Cortex of kidney (tissue), 1 donor: ENCODE results near the gene STK32B.

Experiments
- DNase-seq: peaks from one replicate; lab custom pipeline; 2025; lab: John Stamatoyannopoulos, UW

The STK32B gene

GRCh38 chr4:5471206-5471605 lies 419.9 kb downstream of the STK32B start:
- DNase-seq: no peak

- no peak for DNase-seq
Measured at GRCh38 chr4:5471691-5472090, 420.4 kb downstream of the STK32B start.

- DNase-seq: no peak
Measured at GRCh38 chr4:5472160-5472591, 420.9 kb downstream of the STK32B start.

GRCh38 chr4:5473125-5473524 lies 421.8 kb downstream of the STK32B start:
- no peak for DNase-seq

- no peak for DNase-seq
Measured at GRCh38 chr4:5474756-5475155, 423.5 kb downstream of the STK32B start.

GRCh38 chr4:5477613-5478012 lies 426.3 kb downstream of the STK32B start:
- DNase-seq: no peak

GRCh38 chr4:5478169-5478568 lies 426.9 kb downstream of the STK32B start:
- no peak for DNase-seq

- DNase-seq: no peak
Measured at GRCh38 chr4:5478697-5479096, 427.4 kb downstream of the STK32B start.

GRCh38 chr4:5479518-5480060 lies 428.3 kb downstream of the STK32B start:
- DNase-seq: no peak

GRCh38 chr4:5488413-5488812 lies 437.1 kb downstream of the STK32B start:
- no peak for DNase-seq

GRCh38 chr4:5489260-5489659 lies 438.0 kb downstream of the STK32B start:
- DNase-seq: no peak

GRCh38 chr4:5497489-5497888 lies 446.2 kb downstream of the STK32B start:
- DNase-seq: no peak

GRCh38 chr4:5500165-5500564 lies 448.9 kb downstream of the STK32B start:
- DNase-seq: no peak

- DNase-seq: no peak
Measured at GRCh38 chr4:5503336-5503936, 452.2 kb downstream of the STK32B start.

- DNase-seq: no peak
Measured at GRCh38 chr4:5504486-5504885, 453.2 kb downstream of the STK32B start.

GRCh38 chr4:5510504-5510903 lies 459.2 kb downstream of the STK32B start:
- no peak for DNase-seq

GRCh38 chr4:5511791-5512190 lies 460.5 kb downstream of the STK32B start:
- no peak for DNase-seq

GRCh38 chr4:5515646-5516045 lies 464.4 kb downstream of the STK32B start:
- no peak for DNase-seq

GRCh38 chr4:5517372-5517771 lies 466.1 kb downstream of the STK32B start:
- DNase-seq: no peak

GRCh38 chr4:5524446-5525299 lies 473.4 kb downstream of the STK32B start:
- DNase-seq: no peak

GRCh38 chr4:5526080-5526846 lies 475.0 kb downstream of the STK32B start:
- no peak for DNase-seq

GRCh38 chr4:5527211-5527610 lies 475.9 kb downstream of the STK32B start:
- DNase-seq: no peak
